Activated CD8-positive, alpha-beta memory T cell treated with anti-CD3 and anti-CD28 coated beads, Interleukin-2, amount 50 U/mL, for 1 hour (primary cell): ENCODE results near the gene ERRFI1.

Experiments
- DNase-seq: peaks from one replicate; pipeline ENCODE4 v3.0.0-alpha.2; 2020; ENCODE audit errors: extremely low read depth

The ERRFI1 gene

DNA sequence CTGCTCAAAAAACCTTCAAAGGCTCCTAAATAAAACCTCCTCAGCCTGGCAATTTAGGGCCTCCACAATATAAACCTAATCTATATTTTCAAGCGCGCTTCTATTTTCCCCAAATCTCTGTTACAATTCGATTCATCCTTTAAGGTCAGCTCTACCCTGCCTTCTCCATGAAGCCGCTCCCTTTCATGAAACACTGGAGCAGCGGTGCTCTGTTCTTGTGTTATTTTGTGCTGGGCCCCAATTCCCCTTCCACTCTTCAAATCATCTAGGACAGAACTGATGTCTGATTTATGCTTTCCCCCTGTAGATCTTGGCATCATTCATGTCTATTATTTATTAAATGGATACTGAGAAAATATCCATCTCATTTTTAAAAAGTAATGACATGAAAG, 6.9 kb downstream of the ERRFI1 start:
- DNase-seq = no peak

DNA sequence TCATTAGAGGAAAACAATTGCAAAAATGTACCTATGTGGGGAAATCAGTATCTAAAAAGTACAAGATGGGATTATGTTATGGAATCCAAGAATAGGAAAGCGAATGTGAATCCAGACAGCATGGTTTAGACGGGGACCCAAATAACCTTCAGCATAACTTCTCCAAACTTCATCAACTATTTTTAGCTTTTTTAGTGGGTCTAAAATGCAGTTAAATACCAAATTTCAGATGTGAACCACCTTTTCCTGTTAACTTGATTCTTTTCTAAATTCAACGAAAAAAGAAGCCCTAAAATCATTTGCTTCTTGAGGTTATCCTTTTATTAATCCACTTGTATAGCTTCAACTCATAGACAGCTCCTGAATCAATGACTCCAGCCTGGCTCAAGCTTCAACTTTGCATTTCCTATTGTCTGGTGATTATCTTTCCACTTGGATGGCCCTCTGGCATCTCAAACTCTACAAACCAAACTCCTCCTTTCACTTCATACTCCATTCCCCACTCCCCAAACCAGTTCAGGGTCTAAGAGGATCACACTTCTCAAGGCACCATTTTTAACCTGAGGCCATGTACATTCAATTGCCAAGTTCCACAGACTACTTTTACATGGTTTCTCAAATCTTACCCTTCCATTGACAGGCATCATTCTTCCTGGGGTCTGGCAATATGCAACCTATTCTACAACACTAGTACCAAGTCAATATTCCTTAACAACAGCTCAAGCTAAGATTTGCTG, 7.4 kb downstream of the ERRFI1 start:
- no peak for DNase-seq

DNA sequence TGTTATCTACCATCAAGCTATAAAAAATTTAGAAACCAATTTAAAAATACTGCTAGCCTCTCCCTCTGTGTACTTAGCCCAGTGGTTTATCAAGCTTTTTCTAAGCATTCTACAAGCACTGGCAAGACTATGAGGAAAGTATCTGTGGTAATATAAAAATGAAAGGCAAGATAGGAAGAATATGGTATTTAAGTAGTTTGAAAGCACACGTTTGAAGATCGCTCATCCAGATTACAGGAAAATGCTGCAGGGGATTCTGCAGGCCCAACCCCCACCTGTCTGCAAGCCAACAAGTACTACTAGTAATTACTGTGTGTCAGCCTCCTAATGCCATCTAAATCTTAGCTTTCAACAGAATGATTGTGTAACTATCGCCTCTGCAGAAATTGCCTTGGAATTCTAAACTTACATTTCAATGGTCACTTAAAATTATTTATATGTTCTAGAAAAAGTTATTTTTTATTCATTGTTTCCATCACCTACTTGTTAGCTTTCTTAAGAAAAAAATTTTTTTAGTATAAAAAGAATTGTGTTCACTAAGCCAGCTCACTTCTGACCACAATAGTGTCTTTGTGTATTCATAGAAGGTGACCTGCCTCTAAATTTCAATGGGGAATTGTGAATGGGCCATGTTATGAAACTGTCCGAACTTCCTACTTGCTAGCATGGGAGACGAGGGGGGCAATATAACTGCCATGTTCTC, 8.5 kb downstream of the ERRFI1 start:
- no peak for DNase-seq

DNA sequence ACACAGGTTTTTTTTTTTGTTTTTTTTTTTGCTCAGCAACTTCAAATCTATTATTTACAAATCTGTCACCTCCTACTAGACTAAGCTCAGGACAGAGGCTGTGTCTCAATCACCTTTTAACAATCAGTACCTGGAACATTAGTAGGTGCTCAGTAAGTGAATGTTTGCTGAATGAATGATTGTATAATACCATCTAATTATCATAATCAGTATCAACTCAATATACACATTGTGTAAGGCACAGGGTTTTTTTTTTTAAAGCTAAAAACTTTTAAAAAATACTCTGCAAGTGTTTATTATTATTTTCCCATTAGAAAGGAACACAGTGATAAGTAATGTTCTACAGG, 9.2 kb downstream of the ERRFI1 start:
- no peak for DNase-seq

DNA sequence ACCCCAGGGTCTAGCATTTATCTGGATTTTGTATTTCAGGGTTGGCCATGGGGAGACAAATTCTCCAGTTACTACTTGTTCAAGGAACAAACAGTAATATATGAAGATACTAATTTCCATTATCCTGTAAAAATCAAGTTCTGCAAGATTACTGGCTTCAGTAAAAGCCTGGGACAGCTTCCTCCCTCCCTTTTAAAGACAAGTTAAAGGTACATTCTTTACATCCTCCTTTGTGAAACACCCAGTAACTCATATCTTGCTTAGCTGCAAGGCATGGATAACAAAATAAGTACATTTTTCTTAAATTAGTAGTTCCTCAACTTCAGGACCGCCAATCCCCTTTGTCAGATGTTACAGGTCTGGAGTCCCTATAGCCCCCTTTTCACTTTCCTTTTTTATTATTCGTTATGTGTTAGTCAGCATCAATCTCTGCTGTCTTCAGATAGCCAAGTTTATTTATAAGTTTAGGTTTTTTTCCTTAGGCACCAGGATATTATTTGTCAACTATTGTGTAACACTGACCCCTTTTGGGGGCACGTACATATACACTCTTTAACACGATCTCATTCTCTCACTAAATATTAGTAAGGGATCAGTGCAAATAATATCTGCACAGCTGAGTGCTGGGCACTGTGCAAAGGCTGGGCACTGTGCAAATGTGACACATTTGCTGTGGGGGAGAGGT, 9.8 kb downstream of the ERRFI1 start:
- no peak for DNase-seq

DNA sequence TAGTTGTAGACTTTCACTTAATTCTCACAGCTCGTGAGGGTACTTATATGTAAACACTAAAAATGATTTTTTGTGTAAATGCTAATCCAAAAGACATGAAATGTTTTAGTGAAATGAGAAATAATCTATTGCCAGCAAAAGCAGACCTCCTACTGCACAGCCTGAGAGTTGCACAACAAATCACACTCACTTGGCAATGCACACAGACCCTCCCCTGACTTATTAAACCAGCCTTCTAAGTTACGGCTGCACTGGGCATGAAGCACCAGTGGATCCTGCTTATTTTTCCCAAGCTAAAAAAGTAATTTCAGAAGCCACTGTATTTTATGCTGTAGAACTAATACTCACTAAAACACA, 10.3 kb downstream of the ERRFI1 start:
- DNase-seq = no peak

DNA sequence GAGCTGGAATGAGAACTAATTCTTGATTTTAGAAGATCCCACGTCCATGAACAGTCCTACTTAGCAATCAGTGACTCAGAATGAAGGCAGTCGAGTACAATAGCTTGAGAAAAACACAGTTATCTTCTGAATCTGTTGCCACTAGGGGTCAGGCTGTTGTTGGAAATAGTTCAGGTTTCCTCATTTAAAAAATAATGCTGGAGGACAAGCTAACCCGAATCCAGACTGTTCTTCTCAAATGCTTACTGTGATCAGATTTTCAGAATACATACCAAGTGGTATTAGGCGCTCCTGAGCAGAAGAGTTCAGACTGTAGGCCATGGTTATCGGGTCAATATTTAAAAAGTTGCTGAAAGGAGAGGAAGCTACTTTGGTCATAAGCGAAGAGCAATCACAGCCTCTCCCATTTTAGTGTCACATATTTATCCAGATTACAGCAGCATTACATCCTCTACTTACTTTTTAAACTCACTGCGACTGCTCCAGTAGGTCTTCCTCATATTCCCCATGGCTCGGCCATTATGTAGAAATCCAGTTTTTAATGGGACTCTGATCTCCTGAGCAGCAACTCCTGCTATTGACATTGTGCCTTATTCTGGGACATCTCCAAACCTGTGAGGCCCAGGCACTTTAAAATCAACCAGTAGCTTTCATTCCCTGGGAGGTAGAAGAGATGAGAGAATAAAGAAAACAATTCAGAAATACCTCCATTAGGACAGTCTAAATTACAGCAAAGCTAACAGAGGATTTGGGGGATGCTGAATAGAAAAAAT, 10.9 kb downstream of the ERRFI1 start:
- DNase-seq = peak; percentile 11

DNA sequence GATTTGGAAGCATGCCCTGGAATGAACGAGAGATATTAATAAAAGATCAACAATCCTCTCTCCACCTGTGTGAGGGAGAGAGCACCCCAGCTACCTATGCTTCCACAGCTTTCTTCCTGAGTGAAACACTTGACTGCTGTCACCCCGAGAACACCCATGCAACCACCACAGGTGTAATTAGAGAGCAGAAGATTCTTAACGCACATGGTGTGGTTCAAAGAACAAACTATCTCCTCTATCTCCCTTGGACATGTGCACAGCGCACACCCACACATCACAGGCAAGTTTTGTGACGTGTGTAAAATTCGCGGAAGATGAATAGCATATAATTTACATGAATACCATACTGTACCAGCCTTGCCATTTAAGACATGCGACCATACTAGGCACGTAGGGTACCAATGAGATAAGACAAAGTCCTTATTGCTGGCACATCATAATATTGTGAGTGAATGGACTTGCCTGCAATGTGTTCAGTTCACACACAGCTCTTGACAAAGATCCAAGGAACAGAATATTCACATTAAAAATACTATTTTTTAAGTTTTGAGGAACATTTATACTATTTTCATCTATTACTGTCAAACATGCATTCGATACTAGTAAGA, 11.6 kb downstream of the ERRFI1 start:
- no peak for DNase-seq

DNA sequence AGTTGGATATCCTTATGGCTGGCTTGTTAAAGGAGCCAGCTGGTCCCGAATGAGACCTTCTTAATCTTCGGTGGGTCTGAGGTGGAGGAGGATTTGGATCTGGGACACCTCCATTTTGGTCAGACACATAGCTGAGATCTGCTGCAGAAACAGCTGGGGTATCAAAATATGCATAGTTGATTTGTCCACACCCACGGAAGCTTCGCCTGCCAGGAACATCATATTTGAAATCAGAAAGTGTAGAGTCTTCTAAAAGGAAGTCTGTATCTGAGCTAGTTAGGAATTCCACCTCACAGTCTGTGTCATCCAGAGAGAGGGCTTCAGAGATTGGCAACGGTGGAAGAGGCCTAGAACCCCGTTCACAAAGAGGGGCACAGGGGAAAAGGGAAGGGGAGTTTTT, 12.3 kb downstream of the ERRFI1 start:
- DNase-seq = no peak

DNA sequence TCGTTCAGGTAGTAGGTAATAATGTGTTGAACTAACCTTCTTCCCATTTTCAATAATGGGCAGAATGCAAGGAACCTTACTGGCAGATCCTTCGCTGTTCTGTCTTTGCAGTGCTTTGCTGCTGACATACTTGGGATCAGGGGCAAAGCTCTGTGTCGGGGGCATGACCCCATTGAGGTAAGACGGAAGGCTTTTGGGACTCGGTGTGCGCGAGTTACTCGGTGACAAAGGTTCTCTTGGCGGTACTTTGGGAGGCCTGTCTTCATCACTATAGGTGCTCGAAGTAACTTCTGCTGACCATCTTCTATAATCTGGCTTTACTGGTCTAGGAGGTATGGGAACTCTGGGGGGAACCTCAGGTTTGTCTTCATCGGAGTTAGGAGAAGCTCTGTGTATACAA, 12.7 kb downstream of the ERRFI1 start:
- no peak for DNase-seq

DNA sequence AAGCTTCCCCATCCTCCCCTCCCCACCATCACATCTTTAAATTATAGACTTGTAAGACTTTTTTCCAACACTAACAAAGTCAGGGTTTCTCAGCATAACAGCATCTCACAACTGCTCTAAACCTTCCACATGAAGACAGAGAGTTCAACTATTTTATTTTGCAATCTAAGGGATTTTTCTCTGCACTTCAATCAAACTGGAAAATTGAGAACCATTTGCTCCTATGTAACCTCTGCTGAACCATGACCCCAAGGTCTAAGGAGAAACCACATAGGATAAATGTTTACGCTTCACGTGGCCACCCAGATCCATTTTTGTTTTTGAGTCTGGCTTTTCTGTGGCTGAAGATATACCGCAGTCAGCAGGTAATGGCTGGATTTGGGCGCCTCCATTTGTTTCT, 13.2 kb downstream of the ERRFI1 start:
- no peak for DNase-seq

DNA sequence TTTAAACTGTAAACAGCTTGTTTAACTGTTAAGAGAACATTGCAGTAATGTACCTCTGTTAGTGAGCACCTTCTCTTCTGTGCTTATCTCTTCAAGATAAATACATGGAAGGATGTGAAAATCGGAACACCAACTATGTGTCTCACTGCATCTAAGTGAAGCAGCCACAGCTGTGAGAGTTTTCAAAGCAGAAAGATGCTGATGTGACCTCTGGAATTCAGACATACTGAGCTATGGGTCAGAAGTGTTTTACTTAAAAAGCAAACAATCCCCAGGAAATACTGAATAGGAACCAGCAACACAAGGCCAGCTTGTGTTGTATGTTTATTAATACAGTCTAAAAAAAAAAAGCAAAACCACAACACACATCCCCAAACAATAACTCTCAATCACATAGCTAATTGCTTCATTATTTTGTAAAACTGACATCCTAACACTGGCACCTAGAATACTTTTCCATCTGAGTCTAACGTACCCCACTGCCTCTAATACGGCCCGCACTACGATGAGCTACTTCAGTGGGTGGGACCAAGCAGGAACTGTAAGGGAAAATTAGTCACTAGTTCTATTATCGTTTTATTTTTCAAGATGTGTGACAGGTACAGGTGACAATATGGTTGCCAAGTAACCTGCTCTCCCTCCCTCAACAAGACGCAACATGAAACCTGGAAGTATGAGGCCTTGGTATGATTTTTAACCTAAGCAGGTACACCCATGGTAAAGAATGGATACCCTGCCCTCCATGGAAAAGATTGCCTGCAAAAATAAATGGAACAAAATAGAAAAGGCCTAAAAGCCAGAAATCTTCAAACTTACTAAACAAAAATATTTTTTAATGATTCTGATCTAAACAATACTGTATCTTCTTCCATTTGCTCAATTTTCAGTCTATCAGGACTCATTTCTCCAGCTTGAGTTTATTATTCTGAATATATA, 13.9 kb downstream of the ERRFI1 start:
- DNase-seq = no peak

DNA sequence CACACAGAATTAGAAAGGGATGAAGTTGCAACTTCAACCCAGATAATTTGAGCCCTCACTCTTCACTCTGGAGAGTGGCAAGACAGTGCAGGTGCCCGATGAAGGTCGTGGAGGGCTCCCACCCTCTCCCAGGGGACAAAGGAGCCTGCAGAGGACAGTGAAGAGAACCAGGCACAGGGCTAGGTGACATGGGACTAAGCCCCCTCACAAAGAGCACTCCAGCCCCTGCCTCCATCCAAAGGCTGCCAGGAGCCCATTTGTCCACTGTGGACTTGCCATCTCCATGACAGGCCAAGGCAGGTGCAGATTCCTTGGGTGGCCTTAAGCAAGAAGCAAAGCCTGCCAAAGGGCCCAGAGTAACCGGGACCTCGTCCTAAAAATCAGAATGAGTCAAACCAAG, 15.1 kb downstream of the ERRFI1 start:
- no peak for DNase-seq

DNA sequence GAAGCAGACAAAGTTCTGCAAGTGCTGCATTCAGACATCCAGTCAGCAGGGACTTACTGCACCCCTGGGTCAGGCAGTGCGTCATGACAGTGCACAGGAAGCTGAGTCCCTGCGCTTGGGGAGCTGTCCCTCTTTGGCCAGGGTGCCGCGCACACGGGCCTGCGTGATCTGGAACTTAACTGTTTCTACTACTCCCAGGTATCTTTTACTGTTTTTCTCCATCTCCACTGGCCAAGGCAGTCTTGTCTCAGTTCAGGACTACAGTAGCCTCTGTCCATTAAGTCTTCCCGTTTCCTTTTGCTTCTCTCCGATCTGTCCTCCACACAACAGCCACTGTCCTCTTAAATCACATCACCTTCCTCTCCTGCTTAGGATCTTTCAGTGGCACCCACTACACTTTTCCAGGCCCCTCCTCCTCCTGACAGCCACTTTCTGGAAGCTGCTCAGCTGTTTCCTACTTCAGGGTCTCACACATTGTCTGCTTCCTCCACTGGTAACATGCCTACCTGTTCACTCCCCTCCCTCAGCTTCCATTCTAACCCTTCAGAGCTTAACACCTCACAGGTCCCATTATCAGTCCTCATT, 15.9 kb downstream of the ERRFI1 start:
- no peak for DNase-seq

DNA sequence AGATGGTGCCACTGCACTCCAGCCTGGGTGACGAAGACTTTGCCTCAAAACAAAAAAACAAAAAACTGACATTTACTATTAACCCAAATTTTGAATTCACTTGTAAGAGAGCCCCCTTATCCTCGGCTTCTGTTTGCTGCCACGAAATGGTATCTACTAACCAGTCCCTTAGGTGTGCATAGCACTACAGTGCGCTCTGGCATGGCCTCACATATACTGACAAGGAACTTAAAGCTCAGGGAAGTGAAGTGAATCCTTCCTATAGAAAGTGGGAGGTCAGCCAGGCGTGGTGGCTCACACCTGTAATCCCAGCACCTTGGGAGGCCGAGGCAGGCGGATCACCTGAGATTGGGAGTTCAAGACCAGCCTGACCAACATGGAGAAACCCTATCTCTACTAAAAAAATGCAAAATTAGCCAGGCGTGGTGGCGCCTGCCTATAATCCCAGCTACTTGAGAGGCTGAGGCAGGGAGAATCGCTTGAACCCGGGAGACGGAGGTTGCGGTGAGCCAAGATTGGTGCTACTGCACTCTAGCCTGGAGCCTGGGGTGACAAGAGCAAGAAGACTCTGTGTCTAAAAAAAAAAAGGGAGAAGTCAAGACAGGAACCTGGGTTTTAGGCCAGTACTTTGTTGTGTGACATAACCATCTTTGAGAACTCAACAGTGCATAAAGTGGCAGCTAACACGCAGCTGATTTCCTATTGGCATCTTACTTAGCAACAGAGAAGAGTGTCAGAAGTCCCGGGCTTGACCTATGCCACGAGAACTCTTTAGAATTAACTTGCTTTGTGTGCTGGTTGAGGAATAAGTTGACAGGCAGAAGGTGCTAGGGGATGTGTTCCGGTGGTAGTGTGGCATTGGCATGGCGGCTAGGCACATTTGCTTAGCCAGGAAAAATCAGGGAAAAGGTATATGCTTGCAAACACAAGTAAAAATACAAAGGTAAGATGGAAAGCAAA, 16.8 kb downstream of the ERRFI1 start:
- DNase-seq = no peak

DNA sequence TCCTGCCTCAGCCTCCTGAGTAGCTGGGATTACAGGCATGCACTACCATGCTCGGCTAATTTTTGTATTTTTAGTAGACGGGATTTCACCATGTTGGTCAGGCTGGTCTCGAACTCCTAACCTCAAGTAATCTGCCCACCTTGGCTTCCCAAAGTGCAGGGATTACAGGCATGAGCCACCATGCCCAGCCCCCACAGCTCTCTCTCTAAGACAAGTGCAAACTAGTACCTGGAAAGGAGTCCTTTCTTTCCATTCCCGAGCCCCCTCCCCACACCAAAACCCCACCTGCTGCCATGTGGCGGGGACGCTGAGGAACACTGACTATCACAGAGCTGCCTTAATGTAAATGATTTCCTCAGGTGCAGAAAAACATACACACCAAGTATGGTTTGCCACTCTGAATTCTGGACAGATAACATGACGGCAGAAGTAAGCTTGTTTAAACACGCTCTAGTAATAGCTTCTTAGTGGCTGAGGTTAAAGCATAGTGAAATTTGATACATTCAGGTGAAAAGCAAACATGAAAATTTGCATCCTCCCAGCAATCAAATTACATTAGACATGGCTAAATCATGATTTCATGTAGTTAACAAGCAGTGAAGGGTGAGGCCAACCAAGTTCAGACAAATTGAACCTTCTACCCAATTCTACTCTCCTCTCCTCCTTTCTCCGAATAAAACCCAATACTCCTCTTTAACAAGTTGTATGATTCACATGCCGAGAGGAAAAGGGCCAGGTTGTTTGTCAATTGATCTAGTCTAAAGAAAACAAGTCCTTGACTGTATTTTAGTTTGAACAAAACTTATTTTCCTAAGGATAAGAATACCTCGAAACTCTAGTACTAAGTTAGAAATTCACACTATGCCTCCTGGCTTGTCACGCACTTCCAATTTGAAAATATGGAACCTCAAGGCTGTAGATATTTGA, 19.8 kb downstream of the ERRFI1 start:
- no peak for DNase-seq

DNA sequence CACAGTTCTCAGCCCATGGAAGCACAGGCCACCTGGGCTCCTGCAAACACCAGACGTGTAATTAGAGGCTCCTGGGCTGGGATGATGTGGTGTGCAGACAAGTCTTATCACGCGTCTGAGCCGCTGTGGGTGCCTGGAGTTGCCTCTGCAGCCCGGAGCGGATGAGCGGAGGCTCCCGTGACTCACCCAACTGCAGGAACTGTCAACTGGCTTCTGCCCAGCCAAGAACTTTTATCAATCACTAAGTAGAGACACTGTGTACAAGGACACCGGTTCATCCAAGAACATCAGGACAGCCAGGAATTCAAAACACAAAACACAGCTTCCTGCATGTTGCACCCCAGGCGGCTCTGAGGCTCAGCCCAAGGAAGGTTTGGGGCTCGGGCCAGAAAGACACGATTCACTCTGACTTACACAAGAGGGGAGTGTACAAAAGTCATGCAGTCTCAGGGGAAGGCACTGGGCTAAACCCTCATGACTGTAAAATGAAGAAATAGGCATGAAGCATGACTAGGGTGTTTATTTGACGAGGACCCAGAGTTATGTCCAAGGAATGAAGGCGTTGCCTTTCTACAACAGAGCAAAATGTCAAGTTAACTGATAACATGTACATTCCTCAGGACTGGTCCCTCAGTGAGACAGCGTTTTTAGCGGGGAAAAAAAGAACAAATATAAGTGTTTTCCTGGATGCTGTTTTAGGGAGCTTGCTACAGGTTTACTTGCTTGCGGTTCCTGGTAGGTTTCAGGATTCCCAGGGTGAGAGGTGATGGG, 21.1 kb downstream of the ERRFI1 start:
- no peak for DNase-seq
